ENCODE results near the gene COQ10A.
"Not testable (repeated sequence)": the region's sequence is repeated elsewhere in the genome, so short reads cannot be mapped to it uniquely, and the experiment has no call there.

Gene COQ10A

DNA sequence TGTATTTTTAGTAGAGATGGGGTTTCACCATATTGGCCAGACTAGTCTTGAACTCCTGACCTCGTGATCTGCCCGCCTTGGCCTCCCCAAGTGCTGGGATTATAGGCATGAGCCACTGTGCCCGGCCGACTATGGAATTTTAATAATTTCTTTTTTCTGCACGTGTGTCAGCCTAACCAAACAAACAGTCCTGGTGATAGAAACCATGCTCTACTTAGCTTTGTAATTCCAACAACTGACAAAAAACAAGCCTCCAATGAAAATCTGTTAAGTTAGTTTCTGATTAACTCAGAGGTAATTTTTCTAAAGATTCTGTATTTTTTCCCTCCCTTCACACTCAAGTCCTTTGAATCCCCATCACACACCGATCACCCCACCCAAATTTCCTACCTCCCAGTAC is 15.3 kb downstream of the COQ10A start:
- no peak for DNase-seq

DNA sequence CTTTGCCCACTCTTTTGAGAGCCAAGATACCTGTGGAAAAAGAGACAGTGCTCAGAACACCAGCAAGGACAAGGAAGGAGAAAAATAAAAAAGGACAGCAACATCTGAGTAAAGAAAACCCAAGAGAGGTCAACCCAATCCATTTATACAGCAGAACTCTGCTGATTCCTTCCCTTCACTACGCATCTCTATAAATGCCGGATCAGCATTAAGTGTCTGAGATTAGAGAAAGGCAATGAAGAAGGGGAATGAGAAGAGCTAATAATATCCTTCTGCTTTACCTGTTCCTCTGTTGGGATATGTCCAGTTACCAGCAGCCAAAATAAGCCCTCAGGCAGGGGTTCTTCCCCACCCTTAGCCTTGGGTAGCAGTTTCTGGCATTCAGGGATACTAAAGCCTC is 15.8 kb downstream of the COQ10A start:
- DNase-seq = no peak

DNA sequence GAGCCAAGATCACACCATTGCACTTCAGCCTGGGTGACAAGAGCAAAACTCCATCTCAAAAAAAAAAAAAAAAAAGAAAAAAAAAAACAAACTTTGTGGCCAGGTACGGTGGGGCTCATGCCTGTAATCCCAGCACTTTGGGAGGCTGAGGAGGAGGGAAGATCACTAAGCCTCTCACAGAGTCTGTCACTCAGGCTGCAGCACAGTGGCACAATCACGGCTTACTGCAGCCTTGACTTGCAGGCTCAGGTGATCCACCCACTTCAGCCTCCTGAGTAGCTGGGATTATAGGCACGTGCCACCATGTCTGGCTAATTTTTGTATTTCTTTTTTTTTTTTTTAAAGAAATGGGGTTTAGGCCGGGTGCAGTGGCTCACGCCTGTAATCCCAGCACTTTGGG is 17.5 kb downstream of the COQ10A start:
- DNase-seq = not testable (repeated sequence)

DNA sequence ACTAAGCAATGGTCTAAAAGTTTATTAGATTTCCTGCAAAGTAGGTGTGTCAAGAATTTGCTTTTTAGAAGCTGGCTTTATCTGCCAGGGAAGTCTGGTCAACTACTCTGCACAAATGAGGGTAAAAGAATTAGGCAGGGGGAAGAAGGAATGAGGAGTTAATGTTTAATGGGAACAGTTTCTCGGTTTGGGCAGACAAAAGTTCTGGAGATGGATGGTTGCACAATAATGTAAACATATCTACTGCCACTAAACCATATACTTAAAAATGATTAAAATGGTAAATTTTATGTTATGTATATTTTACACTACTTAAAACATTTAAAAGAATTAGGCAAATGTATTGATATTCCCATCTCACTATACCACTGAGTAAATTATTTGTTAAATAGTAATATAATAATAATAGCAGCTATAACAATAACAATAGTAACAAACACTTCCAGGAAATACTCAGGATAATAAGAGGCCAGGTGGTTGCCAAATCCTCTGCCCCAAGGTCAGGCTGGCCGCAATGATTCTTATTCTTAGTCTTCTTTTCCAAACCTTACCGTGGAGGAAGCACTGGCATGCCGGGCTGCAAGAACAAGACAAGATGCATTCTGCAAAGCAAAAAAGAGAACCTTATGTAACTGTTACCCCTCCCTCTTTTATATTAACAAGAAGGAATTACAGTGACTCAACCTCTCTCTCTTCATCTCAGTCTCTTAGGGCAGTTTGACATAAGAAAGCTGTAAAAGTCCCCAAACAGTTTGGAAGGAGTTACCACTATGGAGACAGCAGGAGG is 19.5 kb downstream of the COQ10A start:
- DNase-seq = no peak

DNA sequence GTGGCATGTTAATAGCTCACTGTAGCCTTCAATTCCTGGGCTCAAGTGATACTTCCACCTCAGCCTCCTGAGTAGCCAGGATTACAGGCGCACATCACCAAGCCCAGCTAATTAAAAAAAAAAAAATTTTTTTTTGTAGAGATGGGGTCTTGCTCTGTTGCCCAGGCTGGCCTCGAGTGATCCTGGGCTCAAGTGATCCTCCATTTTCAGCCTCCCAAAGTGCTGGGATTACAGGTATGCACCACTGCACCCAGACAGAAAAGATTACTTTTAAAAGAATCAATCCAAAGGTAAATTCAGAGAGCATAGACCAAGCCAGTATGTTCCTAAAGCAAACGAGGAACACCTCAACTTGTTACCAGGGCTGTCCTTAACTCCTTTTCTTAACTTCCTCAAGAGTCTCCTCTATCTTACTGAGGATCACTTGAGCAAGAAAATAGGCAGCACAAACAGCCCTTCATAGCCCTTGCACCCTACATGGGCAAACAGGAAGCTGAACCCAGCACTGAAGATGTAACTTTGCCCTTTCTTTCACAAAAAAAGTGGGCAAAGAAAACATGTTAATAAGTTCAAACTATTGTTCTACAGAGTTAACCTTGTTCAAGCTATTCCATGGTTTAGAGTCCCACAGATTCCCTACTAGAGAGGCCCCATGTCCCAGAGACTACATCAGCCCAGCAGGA is 22.1 kb downstream of the COQ10A start:
- DNase-seq = no peak

DNA sequence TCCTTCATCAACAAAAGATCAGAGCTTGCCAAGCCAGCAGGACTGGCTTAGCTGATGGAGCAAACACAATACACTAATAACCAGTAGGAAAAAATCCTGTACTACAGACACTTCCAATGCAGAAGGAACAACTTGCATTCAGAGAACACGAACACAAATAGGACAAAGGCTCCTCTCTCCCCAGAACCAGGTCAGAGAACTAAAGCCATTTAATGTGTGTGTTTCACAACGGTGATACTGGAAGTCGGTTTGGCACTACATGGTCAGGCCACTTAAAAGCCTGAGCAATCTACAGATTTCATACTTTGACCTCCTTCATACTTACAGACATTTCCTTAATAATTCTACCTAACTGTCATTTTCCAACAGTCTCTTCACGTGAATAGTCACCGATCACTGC is 27.1 kb downstream of the COQ10A start:
- no peak for DNase-seq

DNA sequence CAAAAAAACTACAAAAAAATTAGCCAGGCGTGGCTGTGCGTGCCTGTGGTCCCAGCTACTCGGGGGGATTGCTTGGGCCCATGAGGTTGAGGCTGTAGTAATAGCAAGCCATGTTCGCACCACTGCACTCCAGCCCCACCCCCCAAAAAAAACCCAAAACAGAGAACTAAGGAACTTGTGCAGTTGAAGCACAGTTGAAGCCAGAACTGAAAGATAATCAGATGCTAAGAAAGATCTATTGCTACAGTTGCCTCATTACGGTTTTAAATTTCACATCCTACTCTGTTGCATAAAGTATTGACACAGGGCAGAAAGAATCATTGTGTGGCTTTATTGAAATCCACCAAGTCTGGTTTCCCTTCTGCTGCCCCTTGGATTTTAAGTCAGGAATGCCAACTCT is 29.6 kb downstream of the COQ10A start:
- no peak for DNase-seq

DNA sequence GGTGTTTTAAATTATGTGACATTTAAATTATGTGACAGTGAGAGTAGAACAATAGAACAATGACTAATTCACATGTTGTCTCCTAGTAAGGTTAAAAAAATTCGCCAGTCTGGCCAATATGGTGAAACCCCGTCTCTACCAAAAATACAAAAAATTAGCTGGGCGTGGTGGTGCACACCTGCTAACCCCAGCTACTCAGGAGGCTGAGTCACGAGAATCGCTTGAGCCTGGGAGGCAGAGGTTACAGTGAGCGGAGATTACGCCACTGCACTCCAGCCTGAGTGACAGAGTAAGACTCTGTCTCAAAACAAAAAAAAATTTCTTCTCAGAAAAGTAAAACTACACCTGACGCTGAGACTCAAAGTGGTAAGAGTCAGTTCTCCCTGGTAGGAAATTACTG is 30.7 kb downstream of the COQ10A start:
- no peak for DNase-seq

DNA sequence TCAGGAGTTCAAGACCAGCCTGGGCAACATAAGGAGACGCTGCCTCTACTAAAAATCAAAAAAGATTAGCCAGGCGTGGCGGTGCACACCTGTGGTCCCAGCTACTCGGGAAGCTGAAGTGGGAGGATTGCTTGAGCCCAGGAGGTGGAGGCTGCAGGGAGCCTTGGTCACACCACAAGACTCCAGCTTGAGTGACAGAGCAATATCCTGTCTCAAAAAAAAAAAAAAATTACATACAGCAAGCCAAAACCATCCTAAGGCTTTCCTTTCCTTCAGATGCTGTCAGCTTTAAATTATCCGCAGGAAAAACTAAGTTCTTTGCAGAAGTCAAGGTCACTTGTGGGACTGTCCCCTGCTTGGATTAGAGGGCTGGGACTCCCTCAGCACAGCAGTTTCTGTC is 32.1 kb downstream of the COQ10A start:
- no peak for DNase-seq

DNA sequence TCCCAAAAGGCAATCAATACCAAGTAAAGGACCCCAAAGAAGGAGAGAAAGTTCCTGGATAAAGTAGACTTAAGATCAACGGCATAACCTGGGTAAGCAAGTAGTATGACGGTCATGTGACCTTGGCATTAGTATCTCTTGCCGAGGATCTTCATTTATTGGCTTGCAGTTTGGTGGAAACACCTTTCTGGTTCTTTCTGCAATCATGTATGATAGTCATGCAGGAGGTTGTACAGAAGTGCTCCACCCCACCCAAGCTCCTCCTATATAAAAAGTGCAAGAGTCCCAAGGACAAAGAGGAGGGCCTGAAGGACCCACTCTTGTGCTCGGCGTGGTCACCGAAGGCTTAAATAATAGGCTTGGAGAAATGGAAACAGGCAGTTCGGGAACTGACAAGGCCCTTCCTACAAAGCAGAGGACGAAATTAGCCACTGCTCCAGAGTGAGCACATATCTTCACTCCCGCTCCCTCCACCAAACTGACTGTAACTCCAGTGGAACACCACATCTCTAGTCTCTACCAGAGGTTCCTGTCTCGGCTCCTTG is 32.6 kb downstream of the COQ10A start:
- peak; percentile 79 for DNase-seq

DNA sequence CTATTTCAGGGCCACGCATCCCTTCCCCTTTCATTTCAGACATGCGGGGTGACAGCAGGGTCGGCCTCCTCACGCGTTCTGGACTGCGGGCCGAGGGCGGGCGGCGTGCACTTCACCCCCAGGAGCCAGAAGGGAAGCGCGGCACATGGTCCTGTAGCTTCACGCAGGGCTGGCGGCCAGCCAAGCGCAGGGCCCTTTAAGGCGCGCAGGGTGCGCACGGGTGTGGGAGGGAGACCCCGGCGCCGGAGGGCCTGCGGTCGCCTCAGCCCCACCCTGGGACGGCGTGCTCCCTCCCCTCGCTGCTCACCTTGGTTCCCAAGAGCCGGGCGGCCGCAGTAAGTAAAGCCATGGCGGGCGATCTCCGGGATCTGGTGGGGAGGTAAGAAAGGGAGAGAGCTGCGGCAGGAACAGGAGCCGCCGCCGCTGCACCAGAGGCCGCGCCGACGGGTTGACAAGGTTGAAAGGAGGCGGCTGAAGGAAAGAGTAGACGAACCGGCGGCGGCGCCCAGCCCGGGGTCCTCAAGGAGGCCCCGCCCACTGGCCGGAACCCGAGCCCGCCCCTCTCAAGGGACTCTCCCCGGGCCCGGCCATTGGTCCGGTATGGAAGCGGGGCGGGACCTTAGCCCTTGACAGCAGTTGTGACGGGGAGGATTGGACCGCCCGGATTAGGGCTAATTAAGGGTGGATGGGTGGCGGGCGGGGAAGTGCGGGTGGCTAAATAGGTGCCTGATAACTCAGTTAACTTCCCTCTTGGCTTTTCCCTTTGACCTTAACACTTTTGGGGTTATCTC is 33.3 kb downstream of the COQ10A start, which contains the start of gene CS:
Gene CS, minus strand, starts transcription at position 478 of the 791 bp plus-strand sequence. Its CDS starts 129 bp downstream, at position 349.
- DNase-seq = peak; percentile 99

DNA sequence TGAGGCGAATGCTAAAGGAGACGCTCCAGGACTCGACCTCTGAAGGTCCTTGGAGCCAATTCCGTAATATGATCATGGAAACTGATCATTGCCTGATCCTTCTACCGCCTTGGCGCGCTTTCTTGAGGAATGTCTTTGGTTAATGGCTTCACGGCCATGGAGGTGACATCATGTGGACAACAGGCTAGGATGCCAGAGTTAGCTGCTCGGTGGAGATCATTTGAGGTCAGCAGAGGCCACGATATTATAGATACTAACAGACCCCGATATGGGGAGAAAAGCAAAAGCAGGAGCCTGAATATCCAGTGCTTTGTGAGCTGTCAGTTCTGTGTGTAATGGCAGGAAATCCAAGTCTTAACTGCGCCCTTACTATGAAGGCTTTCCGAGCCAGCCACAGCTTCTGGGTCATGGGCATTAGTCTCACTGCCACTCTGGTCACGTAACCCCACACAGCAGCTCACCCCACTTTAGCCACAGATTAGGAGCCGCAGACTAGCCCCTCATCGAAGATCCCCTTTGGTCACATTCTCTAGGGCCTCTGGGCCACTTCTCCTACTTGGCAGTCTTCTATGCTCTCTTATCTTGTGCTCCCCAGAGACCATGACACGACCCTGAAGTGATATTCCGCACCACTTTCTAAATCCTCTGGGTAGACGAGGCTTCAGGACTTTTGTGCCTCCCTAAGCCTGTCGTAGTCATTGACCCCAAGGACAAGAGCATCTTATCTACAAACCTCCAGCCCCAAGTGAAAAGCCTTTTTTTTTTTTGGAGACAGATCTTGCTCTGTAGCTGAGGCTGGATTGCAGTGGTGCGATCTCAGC is 34.1 kb downstream of the COQ10A start:
- DNase-seq = peak; percentile 78

DNA sequence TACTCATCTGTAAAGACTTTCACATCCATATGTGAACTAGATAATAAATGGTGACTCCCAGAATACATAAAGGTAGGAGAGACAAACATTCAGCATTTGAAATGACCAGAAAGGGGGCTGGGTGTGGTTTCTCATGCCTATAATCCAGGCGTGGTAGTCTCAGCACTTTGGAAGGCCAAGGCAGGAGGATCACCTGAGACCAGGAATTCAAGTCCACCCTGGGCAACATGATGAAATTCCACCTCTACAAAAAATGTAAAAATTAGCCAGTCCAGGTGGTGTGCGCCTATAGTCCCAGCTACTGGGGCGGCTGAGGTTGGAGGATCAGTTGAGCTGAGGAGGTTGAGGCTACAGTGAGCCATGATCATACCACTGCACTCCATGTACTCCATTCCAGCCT is 37.5 kb downstream of the COQ10A start:
- DNase-seq = no peak

DNA sequence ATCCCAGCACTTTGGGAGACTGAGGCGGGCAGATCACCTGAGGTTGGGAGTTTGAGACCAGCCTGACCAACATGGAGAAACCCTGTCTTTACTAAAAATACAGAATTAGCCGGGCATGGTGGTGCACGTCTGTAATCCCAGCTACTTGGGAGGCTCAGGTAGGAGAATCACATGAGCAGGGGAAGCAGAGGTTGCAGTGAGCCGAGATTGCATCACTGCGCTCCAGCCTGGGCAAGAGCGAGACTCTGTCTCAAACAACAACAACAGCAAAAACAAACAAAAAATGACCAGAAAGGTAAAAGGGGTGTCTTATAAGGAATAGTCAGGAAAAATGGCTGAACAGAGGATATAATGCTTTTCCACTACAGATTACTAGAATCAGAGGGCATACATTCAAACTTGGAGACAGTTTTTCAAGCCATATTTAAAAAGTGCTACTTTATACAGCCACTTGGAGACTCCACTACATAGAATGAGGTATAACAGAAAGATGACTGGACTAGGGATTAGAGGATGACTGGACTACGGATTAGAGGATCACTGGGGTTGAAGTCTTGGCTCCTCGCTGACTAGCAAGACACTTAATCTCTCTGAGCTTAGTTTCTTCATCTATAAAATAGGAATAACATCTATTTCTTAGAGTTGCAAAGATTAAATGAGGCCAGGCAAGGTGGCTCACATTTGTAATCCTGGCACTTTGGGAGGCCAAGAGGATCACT is 38.3 kb downstream of the COQ10A start:
- DNase-seq = no peak

DNA sequence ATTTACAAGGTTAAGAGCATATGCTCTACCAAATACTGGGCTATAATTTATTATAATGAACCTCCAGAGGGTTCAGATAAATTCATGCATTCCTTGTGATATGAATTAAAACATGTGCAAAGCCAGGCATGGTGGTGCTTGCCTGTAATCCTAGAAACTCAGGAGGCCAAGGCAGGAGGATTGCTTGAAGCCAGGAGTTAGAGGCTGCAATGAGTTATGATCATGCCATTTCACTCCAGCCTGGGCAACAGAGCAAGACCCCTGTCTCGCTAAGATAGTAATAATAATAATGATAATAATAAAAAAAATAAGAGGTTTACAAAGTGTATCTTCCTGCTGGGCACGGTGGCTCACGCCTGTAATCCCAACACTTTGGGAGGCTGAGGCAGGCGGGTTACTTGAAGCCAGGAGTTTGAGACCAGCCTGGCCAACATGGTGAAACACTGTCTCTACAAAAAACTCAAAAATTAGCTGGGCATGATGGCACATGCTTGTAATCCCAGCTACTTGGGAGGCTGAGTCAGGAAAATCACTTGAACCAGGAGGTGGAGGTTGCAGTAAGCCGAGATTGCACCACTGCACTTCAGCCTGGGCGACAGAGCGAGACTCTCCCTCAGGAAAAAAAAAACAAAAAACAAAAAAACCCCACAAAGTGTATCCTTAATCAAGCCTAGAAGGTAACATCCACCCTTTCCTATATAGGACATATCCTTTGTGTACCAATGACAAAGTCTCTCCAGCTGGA is 40.7 kb downstream of the COQ10A start:
- DNase-seq = no peak

DNA sequence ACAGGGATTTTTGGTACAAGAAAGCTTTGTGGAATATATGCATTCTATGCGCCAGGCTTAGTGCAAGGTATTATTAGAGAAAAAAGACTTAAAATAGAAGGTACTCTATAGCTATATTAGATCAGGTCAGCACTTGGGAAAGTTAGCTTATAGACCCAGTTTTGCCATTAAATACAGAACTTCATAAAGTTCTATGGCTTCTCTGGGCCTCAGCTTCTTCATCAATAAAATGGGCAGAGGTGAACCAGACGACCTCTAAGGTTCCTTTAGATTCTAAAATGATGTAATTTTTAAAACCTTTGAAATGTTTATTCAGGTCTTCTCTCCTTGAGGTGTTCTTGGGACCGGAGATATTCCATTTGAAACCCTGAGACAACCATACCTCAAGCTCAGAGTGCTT is 42.0 kb downstream of the COQ10A start:
- no peak for DNase-seq

DNA sequence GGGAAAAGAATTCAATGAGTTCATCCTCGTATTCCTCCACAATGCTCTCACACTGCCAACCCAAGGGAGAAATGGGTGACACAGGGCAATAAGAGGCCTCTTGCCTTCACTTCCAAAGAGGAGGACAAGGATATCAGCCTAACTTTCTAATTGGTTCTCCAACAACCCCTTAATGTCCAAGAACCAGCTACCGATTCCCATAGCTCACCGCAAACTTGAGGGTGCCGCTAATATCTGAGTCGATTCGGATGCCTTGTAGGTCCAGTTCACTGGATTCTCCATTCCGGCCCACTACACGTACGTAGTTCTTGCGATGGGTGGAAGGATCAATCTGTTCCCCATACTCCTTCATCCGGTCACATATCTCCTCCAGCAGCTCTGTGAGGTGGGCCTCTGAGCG is 44.3 kb downstream of the COQ10A start:
- DNase-seq = no peak

DNA sequence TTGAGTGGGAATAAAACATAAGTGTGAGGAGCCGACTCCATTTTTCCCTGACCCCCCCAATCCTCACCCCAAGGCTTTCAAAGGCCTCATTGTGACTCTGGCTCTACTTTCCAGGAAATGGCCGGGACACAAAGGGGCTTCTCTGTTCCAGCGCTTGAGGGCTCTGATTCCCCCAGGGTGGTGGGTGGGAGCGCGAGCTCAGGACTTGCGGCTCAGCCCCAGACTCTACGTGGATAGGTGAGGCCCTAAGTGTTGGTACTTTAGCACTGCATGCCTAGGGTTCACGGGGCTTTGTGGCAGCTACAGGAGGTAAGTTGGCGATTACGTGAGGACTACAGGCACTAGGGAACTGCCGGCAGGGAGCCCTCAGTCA is 48.5 kb downstream of the COQ10A start:
- peak; percentile 31 for DNase-seq

DNA sequence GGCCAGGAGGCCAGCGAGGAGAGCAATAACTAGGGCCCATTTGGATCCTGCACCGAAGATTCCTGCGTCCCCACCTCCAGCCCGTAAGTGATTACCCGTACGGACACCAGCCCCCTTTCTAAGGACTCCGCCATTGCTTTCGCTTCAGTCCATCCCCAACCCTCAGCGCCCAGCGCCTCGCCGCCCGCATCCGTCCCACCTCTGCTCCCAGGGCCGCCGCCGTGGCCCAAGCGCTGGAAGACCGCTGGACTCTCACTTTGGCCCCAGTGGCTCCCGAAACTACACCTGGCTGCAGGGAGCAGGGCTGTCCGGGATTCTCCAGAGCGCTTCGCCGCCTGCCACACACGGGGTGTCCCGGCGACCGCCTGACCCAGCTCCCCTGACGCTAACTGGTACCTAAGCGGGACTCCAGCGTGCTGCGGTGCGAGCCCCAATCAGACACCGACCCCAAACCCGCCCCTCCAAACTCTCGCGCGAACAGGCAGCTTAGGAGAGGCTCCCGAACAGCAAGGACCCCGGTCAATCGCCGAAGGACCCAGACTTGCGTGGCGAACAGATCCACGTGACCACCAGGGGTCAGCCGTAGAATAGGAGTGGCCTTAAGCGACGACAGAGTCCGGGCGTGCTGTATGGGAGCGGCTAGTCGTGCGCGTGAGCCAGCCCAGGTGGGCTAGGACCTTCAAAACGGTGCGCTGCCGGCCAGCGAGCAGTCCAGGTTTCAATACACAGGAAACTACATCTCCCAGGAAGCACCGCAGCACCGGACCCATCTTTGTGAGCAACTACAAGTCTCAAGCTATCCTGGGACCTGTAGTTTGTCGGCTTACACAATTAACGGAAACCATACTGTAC is 49.1 kb downstream of the COQ10A start, which contains the start of gene CNPY2:
Gene CNPY2, minus strand, starts transcription at position 367 of the 852 bp plus-strand sequence. CDS start 771 bp downstream, outside the sequence.
- peak; percentile 96 for DNase-seq

DNA sequence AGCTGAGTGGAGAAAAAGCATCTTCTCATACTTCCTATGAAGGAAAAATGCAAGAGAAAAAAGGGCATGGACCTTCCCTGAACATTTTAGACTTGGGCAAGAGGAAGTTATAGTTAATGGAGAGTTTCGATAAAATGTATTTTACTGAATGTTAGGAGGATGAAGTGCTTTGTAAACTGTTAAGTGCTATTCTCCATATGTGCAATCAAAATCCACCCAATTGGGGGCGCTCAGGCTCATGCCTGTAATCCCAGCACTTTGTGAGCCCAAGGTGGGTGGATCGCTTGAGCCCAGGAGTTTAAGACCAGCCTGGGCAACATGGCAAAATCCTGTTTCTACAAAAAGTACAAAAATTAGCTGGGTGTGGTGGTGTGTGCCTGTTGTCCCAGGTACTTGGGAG is 50.9 kb downstream of the COQ10A start:
- no peak for DNase-seq

Data from hematopoietic multipotent progenitor cell treated with erythropoietin and hydrocortisone succinate and interleukin-3 and kit ligand, for 8 days (in vitro differentiated cells).